ENCODE measurements around the gene TCP11L1.

DNA sequence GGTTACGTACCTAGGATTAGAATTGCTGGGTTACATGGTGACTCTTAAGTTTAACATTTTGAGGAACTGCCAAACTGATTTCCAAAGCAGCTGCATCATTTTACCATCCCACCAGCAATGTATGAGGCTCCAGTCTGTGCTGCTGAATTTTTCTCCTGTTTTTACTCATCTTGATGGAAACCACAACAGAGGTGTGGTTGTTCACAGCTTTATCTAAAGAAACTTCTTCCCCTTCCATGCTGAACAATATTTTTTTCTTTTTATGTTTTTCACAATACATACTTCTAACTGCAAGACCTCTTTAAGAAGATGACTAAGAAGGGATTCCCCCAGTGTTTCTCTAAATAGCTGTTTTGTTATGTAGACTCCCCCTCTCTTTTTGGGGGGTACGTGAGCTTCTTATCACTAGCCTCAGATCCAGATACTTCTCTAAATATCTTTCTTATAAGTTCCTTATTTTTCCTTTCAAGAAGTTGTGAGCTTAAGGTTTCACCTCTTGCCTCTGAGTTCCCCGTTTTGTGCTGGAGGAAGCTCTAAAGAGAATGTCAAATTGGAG is 24.0 kb downstream of the TCP11L1 start:
- TF ChIP-seq EZH2 (IDR thresholded peaks at IDR 0.05; ENCODE audit: borderline replicate concordance, low read depth, low read length, poor library complexity, severe bottlenecking), result no peak
- TF ChIP-seq, protein P1, sequence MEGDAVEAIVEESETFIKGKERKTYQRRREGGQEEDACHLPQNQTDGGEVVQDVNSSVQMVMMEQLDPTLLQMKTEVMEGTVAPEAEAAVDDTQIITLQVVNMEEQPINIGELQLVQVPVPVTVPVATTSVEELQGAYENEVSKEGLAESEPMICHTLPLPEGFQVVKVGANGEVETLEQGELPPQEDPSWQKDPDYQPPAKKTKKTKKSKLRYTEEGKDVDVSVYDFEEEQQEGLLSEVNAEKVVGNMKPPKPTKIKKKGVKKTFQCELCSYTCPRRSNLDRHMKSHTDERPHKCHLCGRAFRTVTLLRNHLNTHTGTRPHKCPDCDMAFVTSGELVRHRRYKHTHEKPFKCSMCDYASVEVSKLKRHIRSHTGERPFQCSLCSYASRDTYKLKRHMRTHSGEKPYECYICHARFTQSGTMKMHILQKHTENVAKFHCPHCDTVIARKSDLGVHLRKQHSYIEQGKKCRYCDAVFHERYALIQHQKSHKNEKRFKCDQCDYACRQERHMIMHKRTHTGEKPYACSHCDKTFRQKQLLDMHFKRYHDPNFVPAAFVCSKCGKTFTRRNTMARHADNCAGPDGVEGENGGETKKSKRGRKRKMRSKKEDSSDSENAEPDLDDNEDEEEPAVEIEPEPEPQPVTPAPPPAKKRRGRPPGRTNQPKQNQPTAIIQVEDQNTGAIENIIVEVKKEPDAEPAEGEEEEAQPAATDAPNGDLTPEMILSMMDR (conservative IDR thresholded peaks at IDR 0.05; ENCODE audit: low read depth, low read length), result no peak
